Body of pancreas (tissue), 4 donors: ENCODE measurements around the gene NUDT14.

Source experiments
- CTCF ChIP-seq, 7 experiments: fragments of 450-650 bp in 4 of 7; fragments of 200-600 bp in 3 of 7; sonication (generic) in 3 of 7; IDR thresholded peaks; one replicate each; pipeline ENCODE4 v1.5.1; 2016 to 2019; ENCODE audit warnings: antibody characterized with exemption in 7 of 7
- POLR2A ChIP-seq, 3 donors: fragments of 450-650 bp; IDR thresholded peaks; one replicate each; pipeline ENCODE4 v1.6.1; 2016; ENCODE audit warnings: antibody characterized with exemption in 3 of 3, mild to moderate bottlenecking in 2 of 3

- TF ChIP-seq CTCF (IDR thresholded peaks at IDR 0.05) (no peak), POLR2A (IDR thresholded peaks at IDR 0.05) (no peak)
Measured at GRCh38 chr14:105211086-105211757, 30.1 kb upstream of the NUDT14 start.
